Esophagus muscularis mucosa (tissue), 4 donors: ENCODE measurements around the gene TMTC4. TPM values are rescaled to one million over a fixed set of nuclear protein-coding genes. Genes with fewer than 3 reads are reported as not detected.
"Not testable (repeated sequence)": the region's sequence is repeated elsewhere in the genome, so short reads cannot be mapped to it uniquely, and the experiment has no call there.

Experiments
- DNase-seq: peaks from one replicate; pipeline ENCODE4 v3.0.0-alpha.2; 2017; ENCODE audit errors: extremely low spot score
- H3K27ac ChIP-seq, 4 donors: fragments of 200-600 bp; sonication (generic); replicated peaks in 1 of 4; 1 replicate in 3 of 4; 2 replicates in 1 of 4; pipeline ENCODE4 v1.5.1; 2016 to 2019; ENCODE audit warnings: mild to moderate bottlenecking in 1 of 4
- H3K27me3 ChIP-seq, 4 donors: fragments of 200-600 bp; sonication (generic); one replicate each; pipeline versions ENCODE4 v1.5.1 to v1.6.0; 2016 to 2019
- H3K36me3 ChIP-seq, 4 donors: fragments of 200-600 bp; sonication (generic); one replicate each; pipeline ENCODE4 v1.5.1; 2016 to 2019
- H3K4me1 ChIP-seq, 4 donors: fragments of 200-600 bp; sonication (generic); one replicate each; pipeline ENCODE4 v1.5.1; 2016 to 2019
- H3K4me3 ChIP-seq, 4 donors: fragments of 200-600 bp; sonication (generic); 1 replicate in 2 of 4; 2 replicates in 2 of 4; pipeline ENCODE4 v1.5.1; 2016 to 2019; ENCODE audit warnings: mild to moderate bottlenecking in 4 of 4, moderate library complexity in 1 of 4
- H3K9me3 ChIP-seq, 4 donors: fragments of 200-600 bp; sonication (generic); 1 replicate in 3 of 4; 2 replicates in 1 of 4; pipeline ENCODE4 v1.5.1; 2016 to 2019
- CTCF ChIP-seq, 3 experiments: fragments of 200-600 bp in 2 of 3; fragments of 450-650 bp in 1 of 3; sonication (generic) in 2 of 3; IDR thresholded peaks; one replicate each; pipeline ENCODE4 v1.5.1; 2017 to 2019; ENCODE audit warnings: antibody characterized with exemption in 3 of 3, mild to moderate bottlenecking in 2 of 3, moderate library complexity in 1 of 3
- EP300 ChIP-seq: sonication (generic); formaldehyde crosslinking; IDR thresholded peaks from one replicate; pipeline ENCODE4 v1.6.1; 2017; ENCODE audit warnings: antibody characterized with exemption
- POLR2A ChIP-seq: fragments of 450-650 bp; IDR thresholded peaks from one replicate; pipeline ENCODE4 v1.6.1; 2017; ENCODE audit warnings: antibody characterized with exemption, moderate library complexity, mild to moderate bottlenecking, low read depth
- POLR2AphosphoS5 ChIP-seq, 2 donors: sonication (generic); formaldehyde crosslinking; IDR thresholded peaks; one replicate each; pipeline ENCODE4 v1.6.1; 2017; ENCODE audit warnings: antibody characterized with exemption in 2 of 2
- WGBS: methylation state at CpG from one replicate; pipeline ENCODE4 v1.1.5; 2018; 5-methylcytosine and 5-hydroxymethylcytosine counted together
- intact Hi-C: fragments of 100-400 bp; cut with DNase I; formaldehyde crosslinking; loops from one replicate; pipeline ENCODE4 v1.15.1; 2023
- total RNA-seq, 4 donors: library from RNA; depleted of rRNA; stranded (reverse); fragments of >200 nt; gene quantifications; one replicate each; pipeline versions ENCODE4 v1.1.0 to v1.2.1, GENCODE V29; 2016

Gene TMTC4
- total RNA-seq, 4 donors from 2014 or later = 7.1 to 13.7 (median 8.4) TPM

DNA sequence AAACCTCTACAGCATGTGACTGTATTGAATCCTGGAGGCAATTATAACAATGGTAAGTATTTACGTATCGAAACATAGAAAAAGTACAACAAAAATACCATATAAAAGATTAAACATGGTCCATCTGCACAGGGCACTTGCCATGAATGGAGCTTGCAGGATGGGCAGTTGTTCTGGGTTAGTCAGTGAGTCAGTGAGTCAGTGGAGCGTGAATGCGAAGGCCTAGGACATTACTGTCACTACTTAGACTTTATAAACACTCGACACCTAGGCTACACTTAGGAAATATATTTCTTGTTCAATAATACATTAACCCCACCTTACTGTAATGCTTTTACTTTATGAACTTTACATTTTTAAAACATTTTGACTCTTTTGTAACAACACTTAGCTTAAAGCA is 35.6 kb upstream of the TMTC4 start:
- Histone ChIP-seq H3K36me3 (no peaks in the 10 kb centered on the region), H3K4me3 (no peak overlapping the region), H3K4me1 (no peaks in the 10 kb centered on the region), H3K9me3 (no peaks in the 10 kb centered on the region), H3K27me3 (no peaks in the 10 kb centered on the region), H3K27ac (no peak overlapping the region)
- no peak for DNase-seq
- WGBS = 97% methylated on average over 5 of the region's 5 CpGs
- no peak for TF ChIP-seq EP300
- TF ChIP-seq POLR2AphosphoS5 (IDR thresholded peaks at IDR 0.05) = no peak
- TF ChIP-seq CTCF (IDR thresholded peaks at IDR 0.05) = no peak
- no peak for TF ChIP-seq POLR2A
- intact Hi-C loops = no loop called here

- Histone ChIP-seq H3K4me1 (no peaks in the 10 kb centered on the region), H3K4me3 (no peak overlapping the region), H3K27me3 (no peaks in the 10 kb centered on the region), H3K36me3 (no peaks in the 10 kb centered on the region), H3K27ac (no peak overlapping the region), H3K9me3 (no peaks in the 10 kb centered on the region)
- DNase-seq = no peak
- intact Hi-C loops = no loop called here
- WGBS = 82% methylated on average over 12 of the region's 12 CpGs
- TF ChIP-seq POLR2A (no peak), POLR2AphosphoS5 (IDR thresholded peaks at IDR 0.05) (no peak), EP300 (no peak), CTCF (IDR thresholded peaks at IDR 0.05) (no peak)
Observed at GRCh38 chr13:100707818-100708740, 33.5 kb upstream of the TMTC4 start.

GRCh38 chr13:100698331-100698730 is 23.7 kb upstream of the TMTC4 start:
- peaks cover 0 to 14% (median 0%) of the 10 kb centered on the region in 4 donors for H3K27me3 ChIP-seq
- intact Hi-C loops, DNase-seq, H3K36me3 ChIP-seq, H3K9me3 ChIP-seq, H3K4me1 ChIP-seq, H3K4me3 ChIP-seq, H3K27ac ChIP-seq: not testable (repeated sequence)
- WGBS = no CpG with 5 or more reads among the region's 16 CpGs

DNA sequence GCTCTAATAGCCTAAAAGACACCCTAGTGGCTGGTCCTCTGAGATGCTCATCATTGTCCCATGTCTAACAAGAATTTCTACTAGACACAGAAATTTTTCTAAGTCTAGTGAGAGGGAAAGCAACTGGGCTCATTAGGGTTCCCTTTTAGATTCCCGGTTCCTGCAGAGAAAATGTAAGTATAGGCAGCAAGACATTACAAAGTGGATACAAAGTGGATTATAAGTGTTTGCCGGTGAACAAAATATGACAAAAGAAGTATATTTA is 20.8 kb upstream of the TMTC4 start:
- TF ChIP-seq CTCF (IDR thresholded peaks at IDR 0.05) (no peak), EP300 (no peak), POLR2A (no peak), POLR2AphosphoS5 (IDR thresholded peaks at IDR 0.05) (no peak)
- 96% methylated on average over 2 of the region's 2 CpGs for WGBS
- peaks cover 0 to 18% (median 0%) of the 10 kb centered on the region in 4 donors for H3K27me3 ChIP-seq
- no peaks in the 10 kb centered on the region for H3K36me3 ChIP-seq
- H3K4me3 ChIP-seq = no peak overlapping the region
- DNase-seq = no peak
- peaks cover 0 to 1% (median 0%) of the 10 kb centered on the region in 4 donors for H3K9me3 ChIP-seq
- intact Hi-C loops = no loop called here
- no peak overlapping the region for H3K27ac ChIP-seq
- H3K4me1 ChIP-seq = no peaks in the 10 kb centered on the region

DNA sequence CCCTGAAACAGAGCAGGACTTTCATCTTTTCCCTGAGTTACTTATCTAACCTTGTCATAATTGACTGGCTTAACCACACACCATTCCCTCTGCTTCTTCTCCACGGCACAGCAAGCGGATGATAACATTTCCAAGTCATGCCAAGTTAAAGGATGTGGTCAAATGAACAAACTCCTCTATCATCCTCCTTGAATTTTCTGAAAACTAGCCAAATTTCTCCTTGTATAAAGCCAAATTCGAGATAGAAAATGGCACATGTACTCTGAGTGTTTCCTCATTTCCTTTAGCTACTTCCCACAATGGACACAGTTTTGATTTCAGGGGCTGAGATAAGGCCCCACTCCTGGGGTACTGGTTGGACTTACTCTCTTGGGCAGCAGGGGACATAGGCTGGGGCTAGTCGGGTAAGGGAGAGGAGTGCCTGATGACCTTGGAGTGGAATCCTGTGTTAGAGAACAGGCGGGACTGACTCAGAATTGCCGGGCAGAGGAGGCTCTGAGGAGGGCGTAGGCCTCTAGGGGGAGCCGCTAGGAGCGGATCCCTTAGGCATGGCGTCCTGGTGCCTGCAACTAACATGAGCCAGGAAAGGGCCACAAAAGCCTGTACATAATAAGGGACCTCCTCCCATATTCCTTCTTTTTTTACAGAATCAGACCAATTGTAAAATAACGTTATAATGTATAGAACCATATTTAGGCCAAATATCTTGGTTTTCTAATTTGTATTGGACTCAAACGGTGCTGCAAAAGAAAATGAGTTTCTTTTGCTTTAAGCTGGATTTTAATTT is 20.3 kb upstream of the TMTC4 start:
- Histone ChIP-seq H3K9me3 (peaks cover 0 to 7% (median 2%) of the 10 kb centered on the region in 4 donors), H3K27me3 (peaks cover 0 to 18% (median 0%) of the 10 kb centered on the region in 4 donors), H3K4me3 (no peak overlapping the region), H3K27ac (no peak overlapping the region), H3K4me1 (no peaks in the 10 kb centered on the region), H3K36me3 (no peaks in the 10 kb centered on the region)
- peak in 1 of 3 experiments; percentile 28 for TF ChIP-seq CTCF (IDR thresholded peaks at IDR 0.05)
- no peak for TF ChIP-seq EP300
- intact Hi-C loops = no loop called here
- 62% methylated on average over 12 of the region's 12 CpGs for WGBS
- no peak for DNase-seq
